ENCODE results near the gene PRKAG1. TPM values are rescaled to one million over a fixed set of nuclear protein-coding genes. Genes with fewer than 3 reads are reported as not detected.
A peak's percentile ranks its signal among the peaks of the same experiment; 100 is the strongest.

The PRKAG1 gene
- total RNA-seq, 1 donor from 2014 or later: 46.5 TPM

GRCh38 chr12:48970702-48971334 is 47.8 kb downstream of the PRKAG1 start:
- H3K4me1 ChIP-seq: peaks cover 33% of the 10 kb centered on the region
- H3K27ac ChIP-seq: no peak overlapping the region
- ATAC-seq (no peak), DNase-seq (no peak)
- no peaks in the 10 kb centered on the region for H3K9me3 ChIP-seq
- no peaks in the 10 kb centered on the region for H3K36me3 ChIP-seq
- TF ChIP-seq CTCF (IDR thresholded peaks at IDR 0.05): no peak
- peaks cover 60% of the 10 kb centered on the region for H3K27me3 ChIP-seq
- intact Hi-C loops (cut with DNase I): no loop called here
- peak overlapping the region; percentile 29 for H3K4me3 ChIP-seq

GRCh38 chr12:48969833-48970701 is 48.5 kb downstream of the PRKAG1 start:
- no peaks in the 10 kb centered on the region for H3K36me3 ChIP-seq
- intact Hi-C loops (cut with DNase I): no loop called here
- H3K27me3 ChIP-seq: peaks cover 56% of the 10 kb centered on the region
- ATAC-seq: peak; percentile 41
- no peak overlapping the region for H3K4me3 ChIP-seq
- DNase-seq: no peak
- TF ChIP-seq CTCF (IDR thresholded peaks at IDR 0.05): no peak
- H3K9me3 ChIP-seq: no peaks in the 10 kb centered on the region
- H3K27ac ChIP-seq: no peak overlapping the region
- peaks cover 33% of the 10 kb centered on the region for H3K4me1 ChIP-seq

DNA sequence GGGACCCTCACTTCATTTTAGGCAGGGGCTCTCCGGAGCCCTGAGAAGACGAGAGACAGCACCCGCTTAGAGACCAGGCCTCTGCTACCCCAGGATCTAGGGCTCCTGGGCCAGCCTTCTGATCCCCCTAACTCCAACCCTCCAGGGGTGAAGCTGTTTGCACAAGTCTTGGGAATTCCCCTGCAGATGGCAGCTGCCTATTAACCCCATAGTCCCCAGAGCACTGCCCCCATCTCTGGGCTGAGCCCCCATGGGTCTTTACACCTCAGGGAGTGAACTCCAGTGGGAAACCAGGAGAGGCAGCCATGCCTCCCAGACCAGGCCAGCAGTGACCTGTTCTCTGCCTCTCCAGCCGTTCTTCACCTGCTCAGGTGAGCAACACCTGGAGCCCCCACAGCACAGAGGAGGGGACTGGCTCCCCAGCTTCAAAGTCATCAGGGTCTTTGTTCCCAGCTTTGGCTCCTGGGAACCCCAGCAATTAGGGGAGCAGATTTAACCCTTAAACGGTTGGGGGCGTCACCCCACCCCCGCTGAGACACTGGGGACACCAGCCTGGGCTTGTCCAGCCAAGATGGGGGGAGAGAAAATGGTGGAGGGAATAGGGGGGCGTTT is 49.3 kb downstream of the PRKAG1 start:
- no peaks in the 10 kb centered on the region for H3K9me3 ChIP-seq
- no peak overlapping the region for H3K4me3 ChIP-seq
- DNase-seq (no peak), ATAC-seq (no peak)
- peaks cover 51% of the 10 kb centered on the region for H3K27me3 ChIP-seq
- peaks cover 33% of the 10 kb centered on the region for H3K4me1 ChIP-seq
- intact Hi-C loops (cut with DNase I): no loop called here
- no peaks in the 10 kb centered on the region for H3K36me3 ChIP-seq
- H3K27ac ChIP-seq: no peak overlapping the region
- no peak for TF ChIP-seq CTCF (IDR thresholded peaks at IDR 0.05)

DNA sequence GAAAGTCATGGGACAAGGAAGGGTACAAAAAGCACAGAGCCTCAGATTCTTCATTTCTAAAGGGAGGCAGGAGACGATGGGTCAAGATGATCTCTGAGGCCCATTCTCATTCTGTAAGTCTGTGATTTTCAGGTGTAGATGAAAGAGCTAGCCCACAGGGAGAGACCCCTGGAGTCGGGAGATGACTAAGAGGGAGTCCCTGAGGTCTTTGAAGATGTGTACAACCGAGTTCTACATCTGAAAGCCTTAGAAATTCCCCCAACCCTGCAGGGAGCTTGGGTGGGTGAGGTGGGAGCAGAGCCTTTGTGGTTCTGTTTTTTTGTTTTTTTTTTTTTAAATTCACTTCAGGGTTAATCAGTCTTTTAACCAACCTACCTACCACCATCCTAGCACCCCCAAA is 50.1 kb downstream of the PRKAG1 start:
- Histone ChIP-seq H3K9me3 (no peaks in the 10 kb centered on the region), H3K36me3 (no peaks in the 10 kb centered on the region), H3K27ac (no peak overlapping the region), H3K4me3 (no peak overlapping the region), H3K4me1 (peaks cover 27% of the 10 kb centered on the region), H3K27me3 (peaks cover 43% of the 10 kb centered on the region)
- DNase-seq (no peak), ATAC-seq (no peak)
- TF ChIP-seq CTCF (IDR thresholded peaks at IDR 0.05): no peak
- intact Hi-C loops (cut with DNase I): no loop called here

DNA sequence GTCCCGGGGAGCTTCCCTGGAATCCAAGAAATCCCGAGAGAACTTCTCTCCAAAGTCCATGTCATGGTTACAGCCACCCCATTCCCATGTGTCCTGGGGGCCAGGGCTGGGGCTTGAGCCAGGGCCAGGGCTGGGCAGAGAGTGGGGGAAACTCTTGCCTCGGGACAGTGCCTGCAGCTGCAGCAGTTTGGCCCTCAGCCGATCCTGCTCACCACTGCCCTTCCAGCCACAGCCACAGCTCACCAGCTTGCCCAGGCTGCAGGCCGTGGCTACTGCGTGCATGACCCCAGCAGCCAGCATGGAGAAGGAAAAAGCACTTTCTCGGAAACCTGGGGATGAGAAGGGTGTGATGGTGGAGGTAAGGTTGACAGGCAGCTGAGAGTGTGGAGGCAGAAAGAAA is 50.6 kb downstream of the PRKAG1 start:
- H3K9me3 ChIP-seq: no peaks in the 10 kb centered on the region
- peaks cover 38% of the 10 kb centered on the region for H3K27me3 ChIP-seq
- ATAC-seq (no peak), DNase-seq (no peak)
- intact Hi-C loops (cut with DNase I): no loop called here
- no peak for TF ChIP-seq CTCF (IDR thresholded peaks at IDR 0.05)
- H3K27ac ChIP-seq: no peak overlapping the region
- peaks cover 25% of the 10 kb centered on the region for H3K4me1 ChIP-seq
- H3K4me3 ChIP-seq: no peak overlapping the region
- no peaks in the 10 kb centered on the region for H3K36me3 ChIP-seq
